ENCODE results near the gene KCNC3. TPM values are rescaled to one million over a fixed set of nuclear protein-coding genes. Genes with fewer than 3 reads are reported as not detected.
A peak's percentile ranks its signal among the peaks of the same experiment; 100 is the strongest.

The KCNC3 gene
- total and polyA plus RNA-seq, 2 of the 13 experiments (the other 11 are each of a cell fraction or from before 2014, with no cell fraction given): 0.29 to 1.7 TPM

DNA sequence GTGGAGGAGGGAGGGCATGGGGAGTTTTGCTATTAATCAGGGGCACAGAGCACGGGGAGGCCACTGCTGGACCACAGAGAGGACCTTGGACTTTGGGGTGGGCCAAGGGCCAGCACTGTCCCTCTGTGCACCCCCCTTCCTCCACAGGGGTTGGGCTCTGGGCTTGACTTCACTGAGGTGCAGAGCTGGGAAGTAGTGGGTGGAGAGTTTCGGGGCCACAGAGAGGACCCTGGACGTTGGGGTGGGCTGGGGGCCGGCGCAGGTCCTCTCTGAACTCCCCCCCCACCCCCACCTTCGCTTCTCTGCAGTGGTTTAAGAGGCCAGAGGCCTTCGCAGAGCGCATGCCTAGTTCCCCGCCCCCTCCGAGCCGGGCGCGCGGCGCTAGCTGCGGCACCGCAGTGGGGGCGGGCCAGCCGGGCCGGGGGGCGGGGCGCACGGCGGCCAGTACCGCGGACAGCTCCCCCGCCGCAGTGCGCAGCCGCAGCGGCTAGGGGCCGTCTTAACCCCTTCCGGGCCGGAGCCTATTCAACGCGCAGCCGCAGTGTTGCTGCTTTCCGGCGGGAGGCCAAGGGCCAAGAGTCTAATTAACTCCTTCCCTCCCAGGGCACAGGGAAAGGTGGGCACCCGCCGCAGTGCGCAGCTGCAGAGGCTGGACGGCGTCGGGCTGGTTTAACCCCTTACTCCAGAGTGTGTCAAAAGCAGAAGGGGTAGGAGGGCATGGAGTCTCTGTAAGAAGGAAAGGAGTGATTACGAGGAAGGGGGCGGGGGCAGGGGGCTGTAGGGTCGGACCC, 3.7 kb downstream of the KCNC3 start (continued):
- peak; percentile 70; the same call in 1 of the 2 replicates for TF ChIP-seq PAX8 (CRISPR knock-in tag; IDR thresholded peaks at IDR 0.05; ENCODE audit: borderline replicate concordance)
- no peak; the same call in 1 of the 2 replicates for TF ChIP-seq WIZ (CRISPR knock-in tag; IDR thresholded peaks at IDR 0.05)
- TF ChIP-seq TAF1 (CRISPR knock-in tag; IDR thresholded peaks at IDR 0.05): no peak
- TF ChIP-seq ZMYM4 (CRISPR knock-in tag; IDR thresholded peaks at IDR 0.05): peak; percentile 64
- TF ChIP-seq, protein P1, sequence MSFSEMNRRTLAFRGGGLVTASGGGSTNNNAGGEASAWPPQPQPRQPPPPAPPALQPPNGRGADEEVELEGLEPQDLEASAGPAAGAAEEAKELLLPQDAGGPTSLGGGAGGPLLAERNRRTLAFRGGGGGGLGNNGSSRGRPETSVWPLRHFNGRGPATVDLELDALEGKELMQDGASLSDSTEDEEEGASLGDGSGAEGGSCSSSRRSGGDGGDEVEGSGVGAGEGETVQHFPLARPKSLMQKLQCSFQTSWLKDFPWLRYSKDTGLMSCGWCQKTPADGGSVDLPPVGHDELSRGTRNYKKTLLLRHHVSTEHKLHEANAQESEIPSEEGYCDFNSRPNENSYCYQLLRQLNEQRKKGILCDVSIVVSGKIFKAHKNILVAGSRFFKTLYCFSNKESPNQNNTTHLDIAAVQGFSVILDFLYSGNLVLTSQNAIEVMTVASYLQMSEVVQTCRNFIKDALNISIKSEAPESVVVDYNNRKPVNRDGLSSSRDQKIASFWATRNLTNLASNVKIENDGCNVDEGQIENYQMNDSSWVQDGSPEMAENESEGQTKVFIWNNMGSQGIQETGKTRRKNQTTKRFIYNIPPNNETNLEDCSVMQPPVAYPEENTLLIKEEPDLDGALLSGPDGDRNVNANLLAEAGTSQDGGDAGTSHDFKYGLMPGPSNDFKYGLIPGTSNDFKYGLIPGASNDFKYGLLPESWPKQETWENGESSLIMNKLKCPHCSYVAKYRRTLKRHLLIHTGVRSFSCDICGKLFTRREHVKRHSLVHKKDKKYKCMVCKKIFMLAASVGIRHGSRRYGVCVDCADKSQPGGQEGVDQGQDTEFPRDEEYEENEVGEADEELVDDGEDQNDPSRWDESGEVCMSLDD (CRISPR knock-in tag; IDR thresholded peaks at IDR 0.05; ENCODE audit: borderline replicate concordance): peak; percentile 79; the same call in 1 of the 2 replicates
- TF ChIP-seq SP4 (CRISPR knock-in tag; IDR thresholded peaks at IDR 0.05): peak; percentile 97
- TF ChIP-seq FLYWCH1 (CRISPR knock-in tag; IDR thresholded peaks at IDR 0.05): peak; percentile 91; the same call in 1 of the 2 replicates
- TF ChIP-seq MEF2D (CRISPR knock-in tag; IDR thresholded peaks at IDR 0.05): no peak
- no peak for TF ChIP-seq CREB1 (IDR thresholded peaks at IDR 0.05)
- TF ChIP-seq CREB1 (CRISPR knock-in tag; IDR thresholded peaks at IDR 0.05): no peak
- no peak for TF ChIP-seq NFE2 (CRISPR knock-in tag; IDR thresholded peaks at IDR 0.05)
- TF ChIP-seq REL (CRISPR knock-in tag; conservative IDR thresholded peaks at IDR 0.05): no peak
- peak; percentile 70 for TF ChIP-seq HNF4G (IDR thresholded peaks at IDR 0.05; ENCODE audit: borderline replicate concordance, low read depth, low read length)
- no peak for TF ChIP-seq HNF4G (CRISPR knock-in tag; IDR thresholded peaks at IDR 0.05; ENCODE audit: borderline replicate concordance, low read depth)
- TF ChIP-seq ZNF530 (CRISPR knock-in tag; IDR thresholded peaks at IDR 0.05; ENCODE audit: low read depth): no peak
- TF ChIP-seq, protein P2, sequence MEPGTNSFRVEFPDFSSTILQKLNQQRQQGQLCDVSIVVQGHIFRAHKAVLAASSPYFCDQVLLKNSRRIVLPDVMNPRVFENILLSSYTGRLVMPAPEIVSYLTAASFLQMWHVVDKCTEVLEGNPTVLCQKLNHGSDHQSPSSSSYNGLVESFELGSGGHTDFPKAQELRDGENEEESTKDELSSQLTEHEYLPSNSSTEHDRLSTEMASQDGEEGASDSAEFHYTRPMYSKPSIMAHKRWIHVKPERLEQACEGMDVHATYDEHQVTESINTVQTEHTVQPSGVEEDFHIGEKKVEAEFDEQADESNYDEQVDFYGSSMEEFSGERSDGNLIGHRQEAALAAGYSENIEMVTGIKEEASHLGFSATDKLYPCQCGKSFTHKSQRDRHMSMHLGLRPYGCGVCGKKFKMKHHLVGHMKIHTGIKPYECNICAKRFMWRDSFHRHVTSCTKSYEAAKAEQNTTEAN (CRISPR knock-in tag; conservative IDR thresholded peaks at IDR 0.05): peak; percentile 79; the same call in 1 of the 2 replicates
- TF ChIP-seq MXD4 (CRISPR knock-in tag; IDR thresholded peaks at IDR 0.05): peak; percentile 72; the same call in 1 of the 2 replicates
- TF ChIP-seq, protein P3, sequence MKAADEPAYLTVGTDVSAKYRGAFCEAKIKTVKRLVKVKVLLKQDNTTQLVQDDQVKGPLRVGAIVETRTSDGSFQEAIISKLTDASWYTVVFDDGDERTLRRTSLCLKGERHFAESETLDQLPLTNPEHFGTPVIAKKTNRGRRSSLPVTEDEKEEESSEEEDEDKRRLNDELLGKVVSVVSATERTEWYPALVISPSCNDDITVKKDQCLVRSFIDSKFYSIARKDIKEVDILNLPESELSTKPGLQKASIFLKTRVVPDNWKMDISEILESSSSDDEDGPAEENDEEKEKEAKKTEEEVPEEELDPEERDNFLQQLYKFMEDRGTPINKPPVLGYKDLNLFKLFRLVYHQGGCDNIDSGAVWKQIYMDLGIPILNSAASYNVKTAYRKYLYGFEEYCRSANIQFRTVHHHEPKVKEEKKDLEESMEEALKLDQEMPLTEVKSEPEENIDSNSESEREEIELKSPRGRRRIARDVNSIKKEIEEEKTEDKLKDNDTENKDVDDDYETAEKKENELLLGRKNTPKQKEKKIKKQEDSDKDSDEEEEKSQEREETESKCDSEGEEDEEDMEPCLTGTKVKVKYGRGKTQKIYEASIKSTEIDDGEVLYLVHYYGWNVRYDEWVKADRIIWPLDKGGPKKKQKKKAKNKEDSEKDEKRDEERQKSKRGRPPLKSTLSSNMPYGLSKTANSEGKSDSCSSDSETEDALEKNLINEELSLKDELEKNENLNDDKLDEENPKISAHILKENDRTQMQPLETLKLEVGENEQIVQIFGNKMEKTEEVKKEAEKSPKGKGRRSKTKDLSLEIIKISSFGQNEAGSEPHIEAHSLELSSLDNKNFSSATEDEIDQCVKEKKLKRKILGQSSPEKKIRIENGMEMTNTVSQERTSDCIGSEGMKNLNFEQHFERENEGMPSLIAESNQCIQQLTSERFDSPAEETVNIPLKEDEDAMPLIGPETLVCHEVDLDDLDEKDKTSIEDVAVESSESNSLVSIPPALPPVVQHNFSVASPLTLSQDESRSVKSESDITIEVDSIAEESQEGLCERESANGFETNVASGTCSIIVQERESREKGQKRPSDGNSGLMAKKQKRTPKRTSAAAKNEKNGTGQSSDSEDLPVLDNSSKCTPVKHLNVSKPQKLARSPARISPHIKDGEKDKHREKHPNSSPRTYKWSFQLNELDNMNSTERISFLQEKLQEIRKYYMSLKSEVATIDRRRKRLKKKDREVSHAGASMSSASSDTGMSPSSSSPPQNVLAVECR (CRISPR knock-in tag; IDR thresholded peaks at IDR 0.05; ENCODE audit: borderline replicate concordance): peak; percentile 78
- peak; percentile 71 for TF ChIP-seq ZNF350 (CRISPR knock-in tag; IDR thresholded peaks at IDR 0.05; ENCODE audit: borderline replicate concordance, low read depth)
- TF ChIP-seq ZNF264 (CRISPR knock-in tag; IDR thresholded peaks at IDR 0.05): no peak
- TF ChIP-seq SKI (IDR thresholded peaks at IDR 0.05; ENCODE audit: partially characterized antibody): peak; percentile 22
- TF ChIP-seq KMT2A (CRISPR knock-in tag; IDR thresholded peaks at IDR 0.05): peak; percentile 43; the same call in 1 of the 2 replicates
- peak; percentile 68; the same call in 1 of the 2 replicates for TF ChIP-seq ZNF879 (CRISPR knock-in tag; IDR thresholded peaks at IDR 0.05)

All from HepG2 (cell line).